OCI-LY7 (cell line): ENCODE measurements around the gene SPEF1. TPM values are rescaled to one million over a fixed set of nuclear protein-coding genes. Genes with fewer than 3 reads are reported as not detected.

ENCODE experiments used
- BruUV-seq: library from RNA; stranded (reverse); fragments of 400-500 nt; replicated peaks from 2 replicates; lab custom pipeline; 2021; lab: Mats Ljungman, UMichigan
- CTCF ChIA-PET: fragments of 300-600 bp; sonication (Branson Sonifier 250); formaldehyde crosslinking; loops from one replicate; lab custom pipeline; 2022; ENCODE audit warnings: antibody characterized with exemption; ENCODE audit not compliant: unreplicated experiment; lab: Charles Lee
- POLR2A ChIA-PET: fragments of 300-600 bp; sonication (Branson Sonifier 250); formaldehyde crosslinking; loops from one replicate; lab custom pipeline; 2022; ENCODE audit warnings: antibody characterized with exemption; lab: Charles Lee
- DNase-seq: peaks from one replicate; pipeline ENCODE4 v3.0.0-alpha.2; 2015; ENCODE audit warnings: low spot score
- H2AFZ ChIP-seq: fragments of 200-600 bp; sonication (generic), shearing (Covaris generic); 2 replicates; pipeline ENCODE4 v1.6.1; 2014; ENCODE audit warnings: mild to moderate bottlenecking, antibody characterized with exemption, low read length, moderate library complexity
- H3K27ac ChIP-seq: fragments of 200-600 bp; sonication (generic); 2 replicates; pipeline ENCODE4 v1.5.1; 2014; ENCODE audit warnings: mixed run types, low read depth, mild to moderate bottlenecking, moderate library complexity, low read length, inconsistent platforms; ENCODE audit not compliant: poor library complexity, severe bottlenecking
- H3K36me3 ChIP-seq: fragments of 200-600 bp; sonication (generic); 2 replicates; pipeline ENCODE4 v1.6.1; 2014; ENCODE audit warnings: mild to moderate bottlenecking, antibody characterized with exemption, low read length, moderate library complexity, mixed read lengths; ENCODE audit not compliant: insufficient read depth
- H3K4me1 ChIP-seq: fragments of 200-600 bp; sonication (generic); 2 replicates; pipeline ENCODE4 v1.5.1; 2014; ENCODE audit warnings: mild to moderate bottlenecking, low read length; ENCODE audit not compliant: insufficient read depth, poor library complexity, severe bottlenecking
- H3K4me2 ChIP-seq: fragments of 200-600 bp; sonication (generic); 2 replicates; pipeline ENCODE4 v1.6.1; 2014; ENCODE audit warnings: mild to moderate bottlenecking, low read length
- H3K4me3 ChIP-seq: fragments of 200-600 bp; sonication (generic); 2 replicates; pipeline ENCODE4 v1.5.1; 2014; ENCODE audit warnings: mild to moderate bottlenecking, low read depth, low read length; ENCODE audit not compliant: poor library complexity, severe bottlenecking
- H3K79me2 ChIP-seq: fragments of 200-600 bp; sonication (generic); 2 replicates; pipeline ENCODE4 v1.6.1; 2016; ENCODE audit warnings: low read depth, mild to moderate bottlenecking, low read length, moderate library complexity, mixed read lengths; ENCODE audit not compliant: insufficient read depth
- H3K9me2 ChIP-seq: fragments of 200-600 bp; sonication (generic); 2 replicates; pipeline ENCODE4 v1.6.1; 2016; ENCODE audit warnings: mild to moderate bottlenecking, low read length, mixed read lengths; ENCODE audit not compliant: insufficient read depth
- H3K9me3 ChIP-seq: fragments of 200-600 bp; sonication (generic); 2 replicates; pipeline ENCODE4 v1.6.1; 2014; ENCODE audit warnings: mild to moderate bottlenecking, mixed run types, low read length, mixed read lengths
- H4K20me1 ChIP-seq: fragments of 200-600 bp; sonication (generic); 2 replicates; pipeline ENCODE4 v1.6.1; 2014; ENCODE audit warnings: mild to moderate bottlenecking, antibody characterized with exemption, low read length, moderate library complexity, mixed read lengths; ENCODE audit not compliant: insufficient read depth
- EZH2phosphoT487 ChIP-seq: fragments of 200-600 bp; sonication (generic); IDR thresholded peaks from 2 replicates; pipeline ENCODE4 v1.6.1; 2018; ENCODE audit warnings: low read depth, borderline replicate concordance, mild to moderate bottlenecking, mixed run types, antibody characterized with exemption, low read length, moderate library complexity, mixed read lengths
- intact Hi-C: fragments of 100-400 bp; cut with micrococcal nuclease; formaldehyde crosslinking; loops from one replicate; pipeline ENCODE4 v1.10.0; 2022; ENCODE audit not compliant: unreplicated experiment
- total RNA-seq, 2 experiments: library from RNA; depleted of rRNA in 1 of 2; stranded (reverse); fragments of >200 nt in 1 of 2; shearing (Covaris generic) in 1 of 2; gene quantifications; 2 replicates each; pipeline ENCODE4 v1.2.3, GENCODE V29; 2014 to 2022
- TF ChIP-seq, protein P1 (sequence below): fragments of 200-600 bp; sonication (generic); conservative IDR thresholded peaks from 2 replicates; pipeline ENCODE4 v1.5.1; 2014; ENCODE audit warnings: mild to moderate bottlenecking, antibody characterized with exemption, low read length, moderate library complexity, mixed read lengths

Gene SPEF1
- total RNA-seq, 2 experiments from 2014 or later = 0.09 to 0.27 TPM

DNA sequence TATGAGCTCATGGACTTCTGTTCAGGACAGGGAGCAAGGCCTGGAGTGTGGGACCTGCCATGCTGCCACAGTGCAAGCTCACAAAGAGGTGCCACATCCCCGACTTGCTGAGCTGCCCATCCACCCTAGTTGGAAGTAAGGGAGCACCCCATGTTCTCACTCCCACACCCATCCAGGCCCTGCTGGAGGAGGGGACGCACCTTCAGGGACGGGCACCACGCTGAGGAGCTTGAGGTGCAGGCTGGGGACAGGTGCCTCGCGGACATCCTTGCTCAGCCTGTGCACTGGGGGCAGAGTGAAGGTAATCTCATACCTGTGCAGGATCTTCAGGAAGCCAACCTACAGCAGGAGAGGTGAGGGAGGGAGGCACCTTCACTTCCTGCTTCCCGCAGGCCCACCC, 26.0 kb downstream of the SPEF1 start:
- H3K4me1 ChIP-seq = no peaks in the 10 kb centered on the region
- H3K9me2 ChIP-seq = no peaks in the 10 kb centered on the region
- ChIA-PET POLR2A (interaction anchor here (1.1 kb wide), 1 partner anchor 13 kb away, joined by 5 read pairs; no protein-coding TSS in a partner anchor), CTCF (interaction anchor here (1.0 to 2.0 kb wide), 2 partner anchors 13 to 35 kb away, joined by 3 to 6 read pairs; partner anchors contain the start of gene ADISSP)
- H3K79me2 ChIP-seq = no peaks in the 10 kb centered on the region
- H2AFZ ChIP-seq = no peak overlapping the region
- H3K36me3 ChIP-seq = peaks cover 46% of the 10 kb centered on the region
- DNase-seq = no peak
- no peak overlapping the region for H3K4me3 ChIP-seq
- H3K4me2 ChIP-seq = no peak overlapping the region
- no peaks in the 10 kb centered on the region for H4K20me1 ChIP-seq
- no TSS peak for BruUV-seq
- no peaks in the 10 kb centered on the region for H3K9me3 ChIP-seq
- no peak overlapping the region for H3K27ac ChIP-seq
- intact Hi-C loops = no loop called here
- TF ChIP-seq, protein P1, sequence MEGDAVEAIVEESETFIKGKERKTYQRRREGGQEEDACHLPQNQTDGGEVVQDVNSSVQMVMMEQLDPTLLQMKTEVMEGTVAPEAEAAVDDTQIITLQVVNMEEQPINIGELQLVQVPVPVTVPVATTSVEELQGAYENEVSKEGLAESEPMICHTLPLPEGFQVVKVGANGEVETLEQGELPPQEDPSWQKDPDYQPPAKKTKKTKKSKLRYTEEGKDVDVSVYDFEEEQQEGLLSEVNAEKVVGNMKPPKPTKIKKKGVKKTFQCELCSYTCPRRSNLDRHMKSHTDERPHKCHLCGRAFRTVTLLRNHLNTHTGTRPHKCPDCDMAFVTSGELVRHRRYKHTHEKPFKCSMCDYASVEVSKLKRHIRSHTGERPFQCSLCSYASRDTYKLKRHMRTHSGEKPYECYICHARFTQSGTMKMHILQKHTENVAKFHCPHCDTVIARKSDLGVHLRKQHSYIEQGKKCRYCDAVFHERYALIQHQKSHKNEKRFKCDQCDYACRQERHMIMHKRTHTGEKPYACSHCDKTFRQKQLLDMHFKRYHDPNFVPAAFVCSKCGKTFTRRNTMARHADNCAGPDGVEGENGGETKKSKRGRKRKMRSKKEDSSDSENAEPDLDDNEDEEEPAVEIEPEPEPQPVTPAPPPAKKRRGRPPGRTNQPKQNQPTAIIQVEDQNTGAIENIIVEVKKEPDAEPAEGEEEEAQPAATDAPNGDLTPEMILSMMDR = no peak
- TF ChIP-seq EZH2phosphoT487 = no peak

DNA sequence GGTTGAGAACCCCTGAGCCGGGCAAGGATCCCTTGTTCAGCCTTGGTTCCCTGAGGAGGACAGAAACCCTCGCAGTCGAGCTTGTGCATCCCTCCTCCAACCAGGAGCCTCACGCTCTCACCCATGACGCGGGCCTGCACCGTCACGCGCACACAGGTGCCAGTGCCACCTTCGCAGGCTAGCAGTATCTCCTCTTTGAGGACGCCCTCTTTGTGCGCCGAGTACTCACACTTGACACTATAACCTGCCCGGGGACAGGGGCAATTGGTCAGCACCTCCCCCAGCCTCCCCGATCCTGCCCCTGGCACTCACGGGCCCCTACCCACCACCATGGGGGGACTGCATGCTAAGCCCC, 27.0 kb downstream of the SPEF1 start:
- ChIA-PET CTCF (interaction anchor here (2.0 kb wide), 1 partner anchor 14 kb away, joined by 6 read pairs; the partner anchor contains the start of gene ADISSP), POLR2A (no interaction called here)
- TF ChIP-seq EZH2phosphoT487 = no peak
- TF ChIP-seq, protein P1 = no peak
- no peak for DNase-seq
- no peaks in the 10 kb centered on the region for H3K9me3 ChIP-seq
- intact Hi-C loops = no loop called here
- BruUV-seq = no TSS peak
- H2AFZ ChIP-seq = no peak overlapping the region
- no peaks in the 10 kb centered on the region for H4K20me1 ChIP-seq
- H3K36me3 ChIP-seq = peaks cover 46% of the 10 kb centered on the region
- H3K9me2 ChIP-seq = no peaks in the 10 kb centered on the region
- no peaks in the 10 kb centered on the region for H3K4me1 ChIP-seq
- H3K4me3 ChIP-seq = no peak overlapping the region
- no peak overlapping the region for H3K4me2 ChIP-seq
- H3K27ac ChIP-seq = no peak overlapping the region
- H3K79me2 ChIP-seq = no peaks in the 10 kb centered on the region

DNA sequence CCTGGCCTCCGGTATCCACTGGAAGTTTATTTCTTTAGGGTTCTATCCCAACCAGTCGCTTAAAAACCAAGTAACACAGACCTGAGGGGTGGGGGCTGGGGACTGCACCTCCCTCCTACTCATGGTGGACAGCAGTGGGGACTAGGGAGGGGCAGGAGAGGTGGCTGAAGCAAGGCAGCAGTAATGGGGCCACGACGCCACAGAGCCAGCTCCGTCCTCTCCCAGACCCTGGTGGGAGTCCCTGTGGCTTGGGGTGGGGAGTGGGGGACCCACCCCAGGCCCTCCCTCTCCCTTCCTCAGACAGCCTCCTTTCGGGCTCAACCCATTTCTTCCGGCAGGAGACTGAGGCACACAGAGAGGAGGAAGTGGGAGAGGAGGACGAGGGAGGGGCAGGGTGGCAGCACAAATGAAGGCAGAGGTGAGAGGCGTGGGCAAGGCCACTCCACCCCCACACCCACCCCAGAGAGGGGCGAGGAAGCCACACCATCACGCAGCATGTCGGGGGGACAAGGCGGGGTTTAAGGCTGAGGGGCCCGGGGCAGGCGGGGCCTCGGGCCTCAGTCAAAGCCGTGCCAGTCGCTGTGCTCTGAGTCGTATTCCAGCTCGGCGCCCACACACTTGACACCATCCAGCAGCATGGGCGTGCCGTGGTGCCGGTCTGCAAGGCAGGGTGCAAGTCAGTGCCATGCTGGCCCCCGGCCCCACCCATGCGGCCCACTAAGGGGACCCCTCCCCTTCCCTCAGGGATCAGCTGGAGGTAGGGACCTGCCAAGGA, 27.6 kb downstream of the SPEF1 start:
- Histone ChIP-seq H3K27ac (no peak overlapping the region), H2AFZ (no peak overlapping the region), H3K79me2 (no peaks in the 10 kb centered on the region), H3K4me2 (no peak overlapping the region), H3K9me2 (no peaks in the 10 kb centered on the region), H3K36me3 (peaks cover 44% of the 10 kb centered on the region), H3K4me1 (no peaks in the 10 kb centered on the region), H3K4me3 (no peak overlapping the region), H3K9me3 (no peaks in the 10 kb centered on the region), H4K20me1 (no peaks in the 10 kb centered on the region)
- ChIA-PET CTCF (interaction anchor here (0.6 to 2.0 kb wide), 2 partner anchors 8 to 15 kb away, joined by 6 to 11 read pairs; partner anchors contain the start of gene ADISSP), POLR2A (no interaction called here)
- intact Hi-C loops = loop anchor here (1.0 kb wide), 1 partner anchor 16 kb away; no protein-coding TSS in a partner anchor
- BruUV-seq = TSS peak; percentile 85
- TF ChIP-seq EZH2phosphoT487 = no peak
- TF ChIP-seq, protein P1 = no peak
- no peak for DNase-seq
